Stimulated activated CD4-positive, alpha-beta T cell treated with anti-CD3 and anti-CD28 coated beads, Interleukin-1b, Interleukin-23, amount 100 ng/mL, for 48 hours (primary cell): ENCODE results near the gene LAPTM4A.
"Not testable (repeated sequence)": the region's sequence is repeated elsewhere in the genome, so short reads cannot be mapped to it uniquely, and the experiment has no call there.

Source experiments
- DNase-seq: peaks from one replicate; pipeline ENCODE4 v3.0.0-alpha.2; 2020

Gene LAPTM4A

DNA sequence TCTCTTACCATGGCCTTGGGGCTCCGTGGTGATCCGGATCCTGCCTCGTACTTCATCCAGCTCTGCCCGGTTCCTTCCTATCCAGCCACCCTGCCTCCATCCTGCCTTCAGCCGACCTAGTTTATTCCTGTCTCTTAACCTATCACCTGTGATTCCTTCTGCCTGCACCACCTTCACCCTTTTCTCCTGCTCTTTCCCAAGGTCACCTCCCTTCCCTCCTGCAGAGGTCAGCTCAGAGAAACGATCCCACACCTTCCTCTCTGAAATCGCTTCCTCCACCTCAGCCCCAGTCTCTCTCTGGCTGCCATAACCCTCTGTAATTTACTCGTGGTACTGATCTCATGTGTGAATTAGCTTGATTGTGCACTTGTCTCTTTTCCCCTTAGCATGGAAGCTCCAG is 23.5 kb upstream of the LAPTM4A start:
- no peak for DNase-seq

DNA sequence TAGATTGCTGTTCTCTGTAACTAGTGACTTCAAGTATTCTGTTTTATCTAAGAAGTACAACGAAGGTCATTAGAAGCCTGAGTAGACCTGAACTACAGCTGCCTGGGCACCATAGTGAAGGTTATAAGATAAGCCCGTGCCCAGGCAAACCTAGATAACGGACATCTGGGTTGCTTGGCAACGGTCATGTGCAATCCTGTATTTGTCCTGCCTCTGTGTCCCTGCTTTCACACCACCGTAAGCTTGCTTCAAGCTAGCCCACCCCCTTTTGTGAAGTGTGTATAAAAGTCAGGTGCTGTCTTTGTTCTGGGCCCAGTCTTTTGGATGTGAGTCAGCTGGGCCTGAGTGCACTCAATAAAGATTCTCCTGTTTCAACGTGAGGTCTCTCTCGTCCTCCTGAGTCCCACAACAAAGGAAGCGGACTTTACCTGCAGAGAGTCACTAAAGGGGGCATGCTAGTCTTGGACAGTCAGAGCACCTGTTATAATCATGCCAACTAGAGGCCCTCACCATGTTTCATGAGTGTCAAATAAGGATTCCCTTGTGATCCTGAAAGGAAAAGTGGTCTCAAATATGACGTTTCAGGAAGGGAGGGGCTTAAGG is 22.7 kb upstream of the LAPTM4A start:
- not testable (repeated sequence) for DNase-seq

DNA sequence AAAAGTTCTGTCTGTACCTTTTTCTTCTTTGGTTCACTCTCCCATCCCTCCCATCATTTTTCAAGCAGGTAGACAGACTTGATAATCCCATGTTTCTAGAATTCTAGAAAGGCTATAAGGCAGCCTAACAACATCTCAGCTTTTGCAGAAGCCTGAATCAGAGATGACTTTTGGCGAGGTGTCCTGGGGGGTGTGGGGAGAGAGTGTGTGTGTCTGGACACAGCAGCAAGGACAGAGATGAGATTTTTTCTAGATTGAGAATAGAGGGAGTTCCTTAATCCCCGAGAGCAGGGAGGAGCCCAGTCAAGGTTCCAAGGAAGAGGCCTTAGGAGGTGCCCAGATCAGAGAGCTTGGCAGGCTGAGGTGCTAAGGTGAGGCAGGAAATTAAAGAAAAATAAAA is 22.0 kb upstream of the LAPTM4A start:
- no peak for DNase-seq

DNA sequence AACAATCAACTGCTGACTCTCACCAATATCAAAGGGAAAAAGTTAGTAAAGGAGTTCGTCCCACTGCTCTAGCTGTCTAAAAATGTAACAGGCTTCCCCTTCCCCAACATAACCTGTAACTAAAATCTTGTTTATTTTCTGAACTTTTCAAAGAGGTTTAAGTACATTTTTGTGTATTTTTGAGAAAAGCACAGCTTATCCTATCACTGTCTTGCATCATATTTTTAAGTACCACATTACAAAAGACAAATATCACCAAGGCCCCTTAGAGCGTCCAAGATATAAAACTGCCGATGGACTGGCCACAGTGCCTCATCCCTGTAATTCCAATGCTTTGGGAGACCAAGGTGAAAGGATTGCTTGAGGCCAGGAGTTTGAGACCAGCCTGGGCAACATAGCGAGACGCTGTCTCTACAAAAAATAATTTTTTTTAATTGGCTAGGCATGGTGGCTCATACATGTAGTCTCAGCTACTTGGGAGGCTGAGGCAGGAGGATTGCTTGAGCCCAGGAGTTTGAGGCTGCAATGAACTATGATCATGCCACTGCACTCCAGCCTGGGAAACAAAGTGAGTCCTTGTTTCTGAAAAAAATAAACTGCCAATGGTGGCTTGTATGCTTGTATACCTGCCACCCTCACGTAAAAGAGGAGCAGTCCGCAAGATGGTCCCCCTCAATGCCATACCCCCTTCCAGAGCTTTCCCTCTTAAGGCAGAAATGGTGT is 21.2 kb upstream of the LAPTM4A start:
- DNase-seq, result no peak

DNA sequence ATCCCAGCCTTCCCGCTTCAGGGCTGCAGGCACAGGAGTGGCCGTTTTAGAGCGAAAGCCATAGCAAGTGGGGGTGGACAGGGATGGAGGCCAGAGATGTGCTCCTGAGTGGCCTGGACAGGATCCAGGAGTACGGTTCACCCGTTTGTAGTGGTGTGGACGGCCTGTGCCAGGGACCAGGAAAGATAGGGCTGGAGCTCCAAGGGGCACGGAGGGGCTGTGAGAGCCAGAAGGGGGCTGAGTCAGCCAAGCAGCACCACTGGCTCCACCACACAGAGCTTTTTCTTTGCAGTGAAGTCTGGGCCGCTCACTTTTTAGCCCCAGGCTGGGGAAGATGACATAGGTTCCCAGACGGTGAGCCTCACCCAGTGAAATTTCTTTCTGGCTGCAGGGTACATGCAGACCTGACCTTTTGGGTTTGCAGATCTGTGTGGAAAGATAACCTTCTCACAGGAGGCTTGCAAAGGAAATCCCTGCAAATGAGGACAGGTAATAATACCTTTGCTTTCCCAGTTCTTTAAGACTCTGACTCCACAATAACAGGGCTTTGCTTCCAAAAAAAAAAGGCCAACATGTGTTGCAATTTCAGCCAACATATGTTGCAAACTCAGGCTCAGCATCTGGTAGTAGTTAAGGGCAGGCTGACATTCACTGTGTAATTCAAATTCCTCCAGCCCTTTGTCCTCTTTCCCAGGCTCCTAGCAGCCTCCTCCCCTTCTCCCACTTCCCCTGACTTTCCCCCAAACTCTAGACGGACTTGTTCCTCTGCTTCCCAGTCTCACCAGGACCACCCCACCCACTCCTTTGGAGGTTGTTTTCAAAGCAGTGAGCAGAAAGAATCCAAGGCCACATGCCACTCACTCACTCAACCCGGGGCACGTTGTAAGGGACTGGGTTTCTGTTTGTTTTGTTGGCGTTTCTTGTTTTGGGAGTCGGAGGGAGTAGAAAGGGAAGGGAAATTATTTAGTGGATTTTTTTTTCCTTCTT is 20.3 kb upstream of the LAPTM4A start:
- no peak for DNase-seq

DNA sequence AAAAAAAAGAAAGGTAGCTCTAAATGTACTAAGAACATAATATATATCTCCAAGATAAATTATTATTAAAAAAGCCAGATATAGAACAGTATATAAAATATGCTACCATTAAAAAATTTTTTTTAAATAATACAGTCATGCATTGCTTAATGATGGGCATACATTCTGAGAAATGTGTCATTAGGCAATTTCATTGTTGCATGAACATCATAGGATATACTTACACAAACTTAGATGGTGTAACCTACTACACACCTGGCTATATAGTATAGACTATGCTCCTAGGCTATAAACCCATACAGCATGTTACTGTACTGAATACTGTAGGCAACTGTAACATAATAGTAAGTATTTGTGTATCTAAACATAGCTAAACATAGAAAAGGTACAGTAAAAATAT is 18.3 kb upstream of the LAPTM4A start:
- no peak for DNase-seq

DNA sequence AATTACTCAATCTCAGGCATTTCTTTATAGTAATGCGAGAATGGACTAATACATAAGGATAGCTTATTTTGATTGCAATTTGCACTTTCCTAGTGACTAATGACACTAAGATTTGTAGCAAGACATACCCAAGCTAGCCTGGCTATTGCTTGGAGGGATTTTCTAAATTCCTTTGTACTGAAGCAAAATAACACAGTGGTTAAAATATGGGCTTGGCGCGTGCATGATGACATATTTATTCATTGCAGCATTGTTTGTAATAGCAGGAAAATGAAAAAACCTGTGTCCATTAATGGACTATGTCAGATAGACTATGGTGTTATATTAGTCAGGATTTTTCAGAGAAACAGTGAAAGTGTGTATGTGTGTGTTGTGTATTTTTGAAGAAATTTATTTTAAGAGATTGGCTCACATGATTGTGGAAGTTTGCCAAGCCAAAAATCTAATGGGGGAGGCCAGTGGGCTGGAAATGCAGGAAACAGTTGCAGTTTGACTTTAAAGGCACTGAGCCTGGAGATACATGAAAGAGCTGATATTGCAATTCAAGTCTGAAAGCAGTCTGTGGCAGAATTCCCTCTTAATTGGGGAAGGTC is 16.7 kb upstream of the LAPTM4A start:
- DNase-seq, result no peak

DNA sequence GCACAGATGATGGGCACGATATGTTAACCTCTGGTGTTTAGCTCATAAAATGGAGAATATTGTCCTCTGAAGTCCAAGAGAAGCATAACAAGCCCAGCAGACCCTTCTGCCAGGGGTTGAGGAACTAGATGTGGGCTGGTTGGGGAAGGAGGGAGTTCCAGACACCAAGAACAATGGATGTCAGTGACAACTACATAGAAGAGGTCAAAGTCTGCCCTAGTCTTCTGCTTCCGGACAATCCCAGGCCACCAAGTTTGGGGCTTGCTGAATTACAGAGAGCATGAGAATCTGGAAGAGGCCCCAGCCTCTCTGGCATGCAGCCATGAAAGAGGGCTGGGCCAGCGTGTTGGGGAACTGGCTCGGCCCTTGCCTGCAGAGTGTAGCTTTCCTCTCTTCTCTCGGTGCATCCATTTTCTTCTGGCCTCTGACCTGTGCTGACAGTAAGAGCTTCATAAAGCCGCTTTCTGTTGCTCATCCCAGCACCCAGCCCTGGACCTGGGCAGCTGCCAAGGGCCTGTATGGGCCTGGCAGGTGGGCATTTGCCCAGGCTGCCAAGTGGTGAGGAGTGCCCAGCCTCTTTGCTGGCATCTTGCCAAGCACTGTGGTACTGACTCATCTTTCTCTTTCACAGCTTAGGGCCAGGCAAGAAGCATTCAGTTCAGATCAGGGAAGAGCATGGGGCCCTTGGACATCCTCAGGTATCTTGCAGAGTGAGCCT is 14.6 kb upstream of the LAPTM4A start:
- no peak for DNase-seq

DNA sequence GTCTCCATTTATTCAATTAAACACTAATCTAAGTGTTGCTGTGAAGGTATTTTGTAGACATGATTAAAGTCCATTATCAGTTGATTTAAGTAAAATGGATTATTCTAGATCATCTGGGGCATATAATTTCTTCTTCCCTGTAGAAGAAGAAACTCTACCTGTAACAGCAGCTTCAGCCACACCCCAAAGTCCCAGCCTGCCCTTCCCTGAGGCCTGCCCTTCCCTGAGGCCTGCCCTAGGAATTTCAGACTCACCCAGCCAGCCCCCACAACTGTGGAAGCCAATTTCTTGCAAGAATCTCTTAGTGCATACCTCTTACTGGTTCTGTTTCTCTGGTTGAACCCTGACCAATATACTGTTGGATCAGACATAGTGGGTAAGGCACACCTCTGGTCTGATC is 13.4 kb upstream of the LAPTM4A start:
- no peak for DNase-seq

DNA sequence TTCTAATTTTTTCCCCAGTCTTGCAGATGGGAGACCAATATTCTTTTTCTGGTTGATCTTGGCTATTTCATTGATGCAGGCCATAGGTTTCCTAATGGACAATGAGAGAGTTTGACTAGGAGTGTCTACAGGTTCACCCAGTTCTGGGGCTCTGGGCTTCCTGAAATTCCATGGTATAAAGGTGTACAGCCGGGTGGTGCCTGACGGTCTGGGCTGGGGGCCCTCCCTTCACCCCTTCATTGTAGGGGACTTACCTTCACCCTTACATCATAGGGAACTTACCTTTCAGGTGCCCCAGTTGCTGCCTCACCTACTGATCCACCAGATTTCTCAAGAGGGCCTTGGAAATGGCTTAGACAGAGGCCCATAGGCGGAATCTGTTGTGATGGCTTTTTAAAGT is 13.0 kb upstream of the LAPTM4A start:
- DNase-seq, result no peak

DNA sequence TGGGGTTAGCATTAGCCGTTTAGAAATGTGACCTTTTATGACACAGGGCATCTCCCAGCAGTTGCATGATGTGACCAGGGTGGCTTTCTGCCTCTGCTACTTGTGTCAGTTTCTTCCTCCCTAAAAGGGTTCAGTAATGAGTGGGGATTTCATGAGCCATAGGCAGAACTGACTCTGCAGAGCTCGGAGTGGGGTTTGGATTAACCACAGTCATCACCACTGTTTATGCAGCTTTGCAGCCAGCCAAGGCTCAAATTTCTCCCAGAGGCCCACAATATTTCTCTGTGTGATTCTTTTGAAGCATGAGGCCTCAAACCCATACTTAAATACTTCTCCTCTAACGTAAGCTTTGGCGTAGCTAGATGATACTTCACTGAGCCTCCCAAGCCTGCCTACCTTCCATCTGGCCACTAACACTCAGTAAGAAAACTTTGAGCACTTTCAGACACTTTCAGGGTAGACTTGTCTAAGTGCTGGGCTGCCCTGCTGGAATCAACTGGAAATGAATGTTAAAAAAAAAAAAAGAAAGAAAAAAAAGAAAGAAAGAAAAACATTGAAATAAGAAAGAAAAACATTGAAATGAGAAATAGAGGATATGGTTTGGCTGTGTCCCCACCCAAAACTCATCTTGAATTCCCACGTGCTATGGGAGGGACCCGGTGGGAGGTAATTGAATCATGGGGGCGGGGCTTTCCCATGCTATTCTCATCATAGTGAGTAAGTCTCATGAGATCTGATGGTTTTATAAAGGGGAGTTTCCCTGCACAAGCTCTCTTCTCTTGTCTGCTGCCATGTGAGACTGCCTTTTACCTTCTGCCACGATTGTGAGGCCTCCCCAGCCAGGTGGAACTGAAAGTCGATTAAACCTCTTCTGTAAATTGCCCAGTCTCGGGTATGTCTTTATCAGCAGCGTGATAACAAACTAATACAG is 11.5 kb upstream of the LAPTM4A start:
- peak; percentile 7 for DNase-seq

DNA sequence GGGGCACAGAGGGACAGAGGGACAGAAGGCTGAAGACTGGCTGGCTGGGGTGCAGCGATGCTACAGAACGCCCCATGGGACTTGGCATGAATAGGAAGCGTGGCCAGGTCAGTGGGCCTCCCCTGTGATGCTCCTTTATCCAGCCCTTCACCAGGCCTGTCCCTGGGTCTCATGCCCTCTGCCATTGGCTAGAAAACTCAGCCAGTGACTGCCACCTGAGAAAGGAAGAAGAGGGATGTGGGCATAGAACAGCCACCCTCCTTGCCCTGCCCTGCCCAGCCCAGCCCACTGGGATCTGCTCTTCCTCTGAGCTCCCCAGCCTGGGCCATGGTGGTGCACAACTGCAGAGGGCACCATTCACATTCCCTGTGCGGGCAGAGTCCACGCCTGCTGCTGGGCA is 10.5 kb upstream of the LAPTM4A start:
- no peak for DNase-seq

DNA sequence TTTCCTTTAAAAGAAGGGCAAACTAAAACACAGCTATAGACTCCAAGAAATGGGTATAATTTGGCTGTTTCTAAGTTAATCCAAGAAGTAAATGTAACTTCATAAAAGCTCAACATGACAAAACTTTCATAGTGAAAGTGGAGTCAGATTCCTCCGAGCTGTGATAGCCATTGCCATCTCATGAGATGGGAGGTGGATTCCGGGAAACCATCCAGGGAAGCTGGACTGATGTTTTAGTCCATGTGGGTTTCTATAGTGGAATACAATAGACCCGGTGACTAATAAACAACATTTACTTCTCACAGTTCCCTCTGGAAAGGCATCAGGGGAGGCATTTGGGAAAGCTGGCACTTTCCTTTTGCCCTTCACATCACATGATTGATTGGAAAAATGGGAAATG is 10.0 kb upstream of the LAPTM4A start:
- no peak for DNase-seq

DNA sequence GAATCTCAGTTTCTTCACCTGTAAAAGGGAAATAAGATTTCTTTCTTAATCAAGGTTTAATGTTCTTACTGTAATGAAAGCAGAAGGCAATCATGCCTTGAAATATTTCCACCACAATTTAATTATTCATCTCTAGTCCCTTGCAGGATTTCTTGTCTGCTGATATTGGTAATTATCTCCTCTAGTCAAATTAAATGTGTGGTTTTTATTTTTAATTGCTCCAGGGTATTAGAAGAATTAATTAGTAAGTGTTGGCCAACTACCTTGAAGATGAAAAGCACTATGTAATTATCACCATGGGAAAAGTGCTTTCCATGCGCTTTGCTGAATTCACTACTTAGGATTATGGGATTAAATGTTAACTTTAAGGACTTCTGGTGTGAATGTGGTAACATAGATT is 8.7 kb upstream of the LAPTM4A start:
- no peak for DNase-seq

DNA sequence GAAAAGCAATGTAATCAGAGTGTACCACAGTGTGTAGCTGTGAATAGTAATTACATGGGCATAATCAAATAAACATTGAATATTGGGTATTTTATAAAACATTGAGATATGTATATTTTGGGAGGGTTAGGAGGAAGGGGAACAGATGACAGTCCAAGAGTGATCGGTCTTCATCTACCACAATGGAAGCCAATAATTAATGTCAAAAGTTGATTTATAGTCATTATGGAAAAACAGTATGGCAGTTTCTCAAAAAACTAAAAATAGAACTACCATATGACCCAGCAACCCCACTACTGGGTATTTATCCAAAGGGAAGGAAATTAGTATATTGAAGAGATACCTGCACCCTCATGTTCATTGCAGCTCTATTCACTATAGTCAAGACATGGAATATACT is 5.8 kb upstream of the LAPTM4A start:
- no peak for DNase-seq

DNA sequence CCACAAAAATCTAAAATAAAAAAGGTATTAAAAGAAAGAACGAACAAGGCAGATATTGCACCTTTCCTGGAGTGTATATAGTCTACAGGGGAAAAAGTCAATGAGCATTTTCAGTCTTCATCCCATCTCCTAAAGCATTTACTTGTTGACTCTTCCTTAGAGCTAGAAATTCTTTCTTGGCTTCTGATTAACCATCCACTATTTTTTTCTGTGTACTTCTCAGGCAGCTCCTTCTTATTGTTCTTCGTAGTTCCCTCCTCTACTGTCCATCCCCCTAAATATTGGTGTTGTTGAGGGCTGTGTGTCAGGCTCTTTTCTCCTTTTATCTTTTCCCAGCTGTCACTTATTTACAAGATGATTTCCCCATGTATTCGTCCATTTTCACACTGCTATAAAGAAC is 3.5 kb upstream of the LAPTM4A start:
- no peak for DNase-seq

DNA sequence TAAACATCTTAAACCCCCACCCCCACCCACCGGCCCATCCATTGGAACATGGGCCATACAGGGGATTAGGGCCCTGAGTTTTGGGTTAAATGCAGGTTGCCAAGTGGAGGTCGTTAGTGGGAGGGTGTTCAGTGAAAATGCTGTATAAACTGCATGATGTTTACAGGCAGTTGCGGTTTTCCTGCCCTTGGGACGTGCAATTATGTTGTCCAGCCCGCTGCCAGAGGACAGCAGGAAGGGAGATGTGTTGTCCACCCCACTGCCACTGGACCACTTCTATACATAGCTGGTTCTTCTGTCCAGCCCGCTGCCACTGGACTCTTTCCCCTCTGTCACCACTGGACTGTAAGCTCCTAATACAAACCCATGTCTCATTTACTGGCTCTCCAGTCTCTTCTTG is 2.7 kb upstream of the LAPTM4A start:
- no peak for DNase-seq

DNA sequence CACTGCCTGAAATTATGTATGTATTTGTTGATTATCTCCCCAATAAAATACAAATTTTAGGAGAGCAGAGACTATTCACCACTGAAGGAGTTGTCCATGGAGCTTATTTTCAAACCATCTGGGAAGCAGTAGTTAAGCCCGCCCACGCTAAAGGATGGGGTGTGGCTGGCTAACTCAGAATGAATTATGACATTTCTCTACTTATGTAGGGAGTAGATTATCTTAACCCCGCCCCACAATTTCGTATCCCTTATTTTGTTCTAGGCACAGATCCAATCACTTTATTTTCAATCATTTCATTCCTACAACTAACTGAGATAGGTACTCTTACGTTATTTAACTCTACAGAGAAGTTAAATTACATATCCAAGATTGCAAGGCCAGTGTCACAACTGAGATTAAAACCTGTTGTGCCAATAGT is 1.4 kb upstream of the LAPTM4A start:
- DNase-seq, result no peak

DNA sequence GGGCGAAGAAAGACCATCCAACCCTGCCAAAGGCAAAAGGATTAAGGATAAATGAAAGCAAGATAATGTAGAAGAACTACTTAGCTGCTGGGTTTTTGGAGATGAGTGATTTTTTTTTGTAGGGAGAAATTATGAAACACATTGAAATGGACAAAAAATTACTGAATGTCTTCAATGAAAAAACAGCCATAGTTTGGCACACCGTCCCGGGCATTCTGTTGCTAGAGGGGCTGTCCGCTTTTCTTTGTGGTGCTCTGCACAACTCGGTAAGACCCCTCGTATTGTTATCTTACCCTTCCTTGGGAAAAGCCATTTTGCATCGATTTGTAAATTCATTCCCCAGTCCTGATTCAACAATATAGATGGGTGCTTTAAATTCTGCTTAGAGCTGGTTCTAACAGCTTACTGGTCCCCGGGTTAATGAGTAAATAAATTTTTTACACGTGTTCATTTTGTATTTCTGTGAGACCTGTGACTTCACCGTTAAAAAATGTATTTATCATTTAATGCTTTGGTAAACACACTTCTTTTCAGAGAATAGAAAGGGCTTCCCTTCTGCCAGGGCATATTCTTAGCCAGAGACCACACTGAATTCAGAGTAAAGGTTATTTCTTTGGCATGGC is 912 bp upstream of the LAPTM4A start:
- no peak for DNase-seq

DNA sequence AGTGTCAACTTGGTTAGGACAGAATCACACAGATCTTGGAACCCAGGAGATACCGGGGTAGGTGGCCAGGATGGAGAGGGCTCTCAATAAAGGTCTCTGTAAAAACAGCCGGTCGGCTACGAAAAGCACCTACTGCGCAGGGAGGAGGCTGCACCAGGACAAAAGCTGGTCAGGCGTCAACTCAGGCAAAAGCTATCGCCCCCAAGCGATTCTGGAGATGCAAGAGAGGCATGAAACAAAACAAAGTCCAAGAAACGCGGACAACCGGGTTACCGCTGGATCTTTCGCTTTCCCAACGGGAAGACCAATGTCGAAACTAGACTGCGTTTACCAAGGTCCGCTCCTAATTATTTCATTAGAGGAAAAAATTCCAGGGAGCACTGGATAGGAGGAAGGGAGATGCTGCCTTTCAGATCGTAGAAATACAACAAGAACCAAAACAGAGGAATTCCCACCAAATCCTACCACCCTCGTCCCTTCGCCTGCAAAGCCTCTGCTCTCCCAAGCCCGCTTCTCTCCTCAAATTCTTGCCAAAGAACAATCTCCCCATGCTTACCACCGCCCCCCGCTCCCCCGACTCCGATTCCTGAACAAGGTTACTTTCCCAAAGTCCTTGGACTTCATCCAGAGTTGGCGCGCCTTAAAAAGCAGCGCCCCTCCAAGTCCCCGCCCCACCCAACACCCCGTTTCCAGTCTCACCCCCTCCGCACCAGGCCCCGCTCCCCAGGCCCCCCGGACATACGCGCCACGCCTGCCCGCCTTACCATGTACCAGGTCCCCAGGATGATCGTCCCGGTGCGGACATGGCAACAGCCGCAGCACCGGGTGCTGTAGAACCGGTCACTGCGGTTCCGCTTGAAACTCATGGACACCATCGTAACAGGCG is 539 bp downstream of the LAPTM4A start:
- no peak for DNase-seq
